GM21526 (cell line): ENCODE data around the gene C4BPB.

Experiments
- ATAC-seq: cut with Tn5 transposase; IDR thresholded peaks from one replicate; pipeline ENCODE4 v1.9.1; 2021; ENCODE audit warnings: moderate library complexity; ENCODE audit not compliant: unreplicated experiment, low FRiP score

C4BPB gene

GRCh38 chr1:207129053-207129452 is 40.4 kb downstream of the C4BPB start:
- no peak for ATAC-seq

- no peak for ATAC-seq
Observed at GRCh38 chr1:207130252-207131036, 41.8 kb downstream of the C4BPB start.

- ATAC-seq, result no peak
Observed at GRCh38 chr1:207131163-207131562, 42.5 kb downstream of the C4BPB start.

- ATAC-seq, result no peak
Observed at GRCh38 chr1:207134581-207134980, 45.9 kb downstream of the C4BPB start.

- ATAC-seq, result no peak
Observed at GRCh38 chr1:207139616-207140015, 51.0 kb downstream of the C4BPB start.

- ATAC-seq, result no peak
Observed at GRCh38 chr1:207140536-207140935, 51.9 kb downstream of the C4BPB start.

- ATAC-seq, result no peak
Observed at GRCh38 chr1:207145401-207146058, 56.9 kb downstream of the C4BPB start.
